Left forelimb (tissue), 1 donor: ENCODE data around the gene ABHD17B.
A peak's percentile ranks its signal among the peaks of the same experiment; 100 is the strongest.

ENCODE experiments used
- DNase-seq: peaks from one replicate; pipeline ENCODE4 v3.0.0-alpha.2; 2018; ENCODE audit warnings: low spot score

Gene ABHD17B

GRCh38 chr9:71876829-71877228 is 34.2 kb downstream of the ABHD17B start:
- no peak for DNase-seq

DNA sequence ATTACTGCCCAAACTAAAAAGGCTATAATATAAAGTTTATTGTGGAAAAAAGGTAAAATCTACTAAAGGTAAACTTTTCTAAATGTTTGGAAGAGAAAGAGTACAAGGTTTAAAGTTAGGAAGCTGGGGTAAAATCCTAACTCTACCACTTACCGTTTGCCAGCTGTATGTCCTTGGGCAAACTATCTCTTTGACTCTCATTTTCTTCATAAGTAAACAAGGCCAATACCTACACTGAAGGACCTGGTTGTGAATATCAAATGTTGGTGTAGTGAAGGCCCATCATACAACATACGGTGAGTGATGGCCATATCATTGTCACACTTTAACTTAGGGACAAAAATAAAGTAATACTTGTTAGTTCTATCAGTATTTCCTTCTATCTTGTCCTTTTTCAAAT is 34.9 kb downstream of the ABHD17B start:
- no peak for DNase-seq

DNA sequence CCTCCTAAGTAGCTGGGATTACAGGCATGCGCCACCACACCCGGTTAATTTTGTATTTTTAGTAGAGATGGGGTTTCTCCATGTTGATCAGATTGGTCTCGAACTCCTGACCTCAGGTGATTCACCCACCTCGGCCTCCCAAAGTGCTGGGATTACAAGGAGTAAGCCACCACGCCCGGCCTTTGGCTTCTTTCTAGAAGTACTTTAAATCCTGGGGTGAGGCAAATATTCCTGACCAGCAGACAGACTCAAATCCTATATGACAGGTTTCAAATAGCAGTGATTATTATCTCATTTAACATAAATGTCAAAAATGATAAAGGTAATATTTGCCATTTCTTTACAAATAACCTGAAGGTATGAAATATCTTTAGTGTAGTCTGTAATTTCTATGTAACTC is 35.6 kb downstream of the ABHD17B start:
- no peak for DNase-seq

DNA sequence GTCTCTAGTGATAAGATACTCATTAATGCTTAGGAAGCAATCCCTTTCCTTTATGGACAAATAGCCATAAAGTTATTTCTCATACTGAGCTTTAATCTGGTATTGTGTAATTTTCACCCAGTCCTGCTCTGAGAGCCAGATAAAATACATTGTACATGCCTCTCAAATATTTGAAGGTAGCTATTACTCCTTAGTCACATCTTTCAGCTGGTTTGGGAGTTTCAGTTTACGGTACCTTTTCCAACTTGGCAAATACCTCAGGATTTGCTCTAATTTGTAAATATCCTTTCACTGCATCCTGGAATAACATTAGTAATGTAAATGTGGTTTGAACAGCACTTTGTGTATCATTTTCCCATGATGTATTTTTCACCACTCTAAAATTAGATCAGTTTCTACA is 47.4 kb downstream of the ABHD17B start:
- no peak for DNase-seq

- no peak for DNase-seq
Observed at GRCh38 chr9:71861618-71862017, 49.4 kb downstream of the ABHD17B start.

GRCh38 chr9:71859939-71860338 is 51.1 kb downstream of the ABHD17B start:
- no peak for DNase-seq

- no peak for DNase-seq
Observed at GRCh38 chr9:71858812-71859211, 52.2 kb downstream of the ABHD17B start.

DNA sequence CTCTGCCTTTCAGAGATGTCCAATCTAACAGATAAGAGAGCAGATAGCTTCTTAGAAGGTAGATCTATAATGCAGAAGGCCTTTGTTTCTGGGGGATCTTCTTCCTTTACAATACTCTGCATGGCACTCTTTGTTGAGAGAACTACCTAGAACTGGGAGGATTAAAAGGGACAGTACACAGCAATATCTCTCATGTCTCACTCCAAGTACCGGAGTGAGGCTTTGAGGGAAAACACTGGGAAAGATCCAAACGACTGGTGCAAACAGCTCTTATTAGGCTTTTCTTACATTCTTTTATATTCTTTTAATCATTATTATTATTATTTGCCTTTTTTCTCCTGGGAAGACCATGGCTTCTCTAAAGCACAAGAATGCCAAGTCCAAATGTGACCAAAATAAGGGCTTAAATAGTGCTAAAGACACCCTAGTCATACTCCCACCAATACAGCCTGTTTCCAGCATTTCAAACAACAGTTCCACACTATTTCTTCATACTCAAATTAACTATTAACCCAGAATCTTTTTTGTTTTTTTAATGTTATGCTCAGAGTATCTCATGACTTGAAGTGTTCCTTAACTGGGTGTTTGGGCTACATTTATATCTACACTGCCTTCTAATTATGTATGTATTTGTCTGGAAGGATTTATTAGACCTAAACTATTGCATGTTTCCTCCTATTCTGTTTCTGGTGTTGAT is 52.7 kb downstream of the ABHD17B start:
- DNase-seq = no peak

GRCh38 chr9:71857159-71857558 is 53.8 kb downstream of the ABHD17B start:
- no peak for DNase-seq

- no peak for DNase-seq
Observed at GRCh38 chr9:71854811-71855210, 56.2 kb downstream of the ABHD17B start.

GRCh38 chr9:71853084-71853483 is 57.9 kb downstream of the ABHD17B start:
- no peak for DNase-seq

DNA sequence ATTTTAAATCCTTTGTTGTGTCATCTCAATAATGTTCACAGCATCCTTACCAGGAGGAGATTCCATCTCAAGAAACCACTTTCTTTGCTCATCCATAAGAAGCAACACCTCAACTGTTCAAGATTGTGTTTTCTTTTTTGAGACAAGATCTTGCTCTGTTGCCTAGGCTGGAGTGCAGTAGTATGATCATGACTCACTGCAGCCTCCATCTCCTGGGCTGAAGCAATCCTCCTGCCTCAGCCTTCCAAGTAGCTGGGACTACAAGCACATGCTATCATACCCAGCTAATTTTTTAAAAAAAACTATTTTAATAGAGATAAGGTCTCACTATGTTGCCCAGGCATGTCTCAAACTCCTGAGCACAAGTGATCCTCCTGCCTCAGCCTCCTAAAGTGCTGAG is 60.0 kb downstream of the ABHD17B start:
- DNase-seq = no peak

DNA sequence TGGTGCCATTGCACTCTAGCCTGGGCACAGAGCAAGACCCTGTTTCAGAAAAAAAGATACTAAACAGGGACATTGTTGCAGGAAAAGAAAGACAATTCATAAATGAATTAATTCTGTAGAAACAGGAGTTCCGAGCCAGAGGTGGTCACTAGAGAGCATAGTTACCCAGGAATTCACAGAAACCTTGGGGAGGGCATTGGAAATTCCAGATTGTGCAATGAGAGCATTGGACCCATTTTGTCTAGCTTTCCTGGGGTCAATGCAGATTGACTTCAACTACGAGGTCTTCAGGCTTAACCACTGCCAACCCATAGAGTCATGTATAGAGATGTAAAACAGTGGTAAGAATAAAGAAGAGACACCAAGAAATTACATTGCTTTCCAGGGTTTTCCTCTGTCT is 63.1 kb downstream of the ABHD17B start:
- no peak for DNase-seq

DNA sequence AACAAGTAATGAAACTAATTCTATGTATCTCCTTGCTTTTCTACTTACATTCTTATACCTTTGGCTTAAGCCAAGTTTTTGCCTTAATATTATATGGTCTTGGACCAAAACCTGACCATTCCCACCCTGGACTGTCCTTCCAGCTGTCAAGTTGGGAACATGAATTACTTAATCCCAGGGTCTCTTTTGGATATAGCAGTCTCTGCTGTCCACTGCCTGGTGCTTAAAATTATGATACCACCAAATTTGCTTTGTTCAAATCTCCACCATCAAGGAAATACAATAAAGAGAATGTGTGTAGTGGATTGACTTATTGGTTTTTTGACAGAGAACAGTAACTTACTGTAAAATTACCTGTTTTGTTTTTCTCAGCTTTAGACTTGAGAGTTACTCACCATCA is 66.2 kb downstream of the ABHD17B start:
- no peak for DNase-seq

- no peak for DNase-seq
Observed at GRCh38 chr9:71839668-71840067, 71.3 kb downstream of the ABHD17B start.

- no peak for DNase-seq
Observed at GRCh38 chr9:71835596-71835995, 75.4 kb downstream of the ABHD17B start.

DNA sequence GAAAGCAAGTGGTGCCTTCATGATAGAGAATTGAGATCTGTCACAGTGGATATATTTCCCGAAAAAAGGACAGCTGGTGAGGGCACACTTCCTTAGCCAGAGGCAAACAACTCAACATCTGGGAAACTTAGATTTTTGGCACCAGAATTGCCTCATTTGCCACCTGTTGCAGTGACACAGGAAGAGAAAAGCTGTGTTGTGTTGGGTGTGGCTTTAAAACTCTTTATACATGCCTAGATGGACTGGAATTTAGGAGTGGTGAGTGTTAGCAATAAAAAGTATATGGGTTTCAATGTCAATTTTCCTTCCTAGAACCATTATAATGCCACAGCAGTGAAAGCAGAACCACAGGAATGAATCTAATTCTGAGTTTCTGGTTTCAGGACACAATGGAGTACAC is 80.1 kb downstream of the ABHD17B start:
- DNase-seq = no peak

GRCh38 chr9:71830153-71830552 is 80.8 kb downstream of the ABHD17B start:
- DNase-seq = peak; percentile 62

- no peak for DNase-seq
Observed at GRCh38 chr9:71826279-71826678, 84.7 kb downstream of the ABHD17B start.

GRCh38 chr9:71824257-71824656 is 86.7 kb downstream of the ABHD17B start:
- DNase-seq = no peak

GRCh38 chr9:71822935-71823334 is 88.1 kb downstream of the ABHD17B start:
- no peak for DNase-seq

DNA sequence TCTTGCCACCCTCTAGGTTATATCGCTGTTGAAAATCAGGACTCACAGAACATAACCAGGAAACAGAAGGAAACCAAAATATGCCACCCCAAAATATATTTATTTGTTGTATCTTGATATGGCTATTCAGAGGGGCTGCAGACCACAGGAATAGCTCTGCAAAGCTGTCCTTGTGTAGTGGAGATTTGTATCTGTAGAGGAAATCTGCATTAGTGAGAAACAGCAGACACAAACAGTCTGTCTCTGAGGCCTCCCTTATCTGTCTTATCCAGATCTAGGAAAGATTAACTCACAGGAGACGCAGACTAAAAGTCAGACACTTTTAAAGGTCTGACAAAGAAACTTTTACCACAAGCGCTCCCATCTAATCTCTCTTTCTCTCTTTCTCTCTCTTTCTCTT is 88.5 kb downstream of the ABHD17B start:
- no peak for DNase-seq

- no peak for DNase-seq
Observed at GRCh38 chr9:71821405-71821804, 89.6 kb downstream of the ABHD17B start.

DNA sequence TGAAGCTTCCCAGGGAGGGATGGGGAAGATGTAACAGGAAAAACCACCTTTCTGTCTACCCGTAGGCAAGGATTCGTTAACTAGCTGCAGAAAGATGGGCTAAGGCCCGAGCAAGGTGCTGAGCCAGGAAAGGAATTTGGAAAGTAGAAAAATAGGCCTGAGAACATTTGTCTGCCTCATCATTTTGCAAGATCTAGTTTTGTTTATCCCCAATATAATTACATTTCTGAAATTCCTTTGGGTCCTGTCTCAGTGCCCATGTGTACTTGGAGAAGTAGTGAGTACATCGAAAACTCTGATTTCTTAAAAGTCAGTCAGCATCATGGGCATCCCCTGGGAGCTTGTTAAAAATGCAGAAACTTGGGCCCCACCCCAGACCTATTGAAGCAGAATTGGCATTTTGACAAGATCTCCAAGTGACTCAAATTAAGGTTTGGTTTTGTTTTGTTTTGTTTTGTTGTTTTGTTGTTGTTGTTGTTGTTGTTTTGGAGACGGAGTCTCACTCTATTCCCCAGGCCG is 90.5 kb downstream of the ABHD17B start:
- no peak for DNase-seq
